Measurements from ENCODE around the gene CHST15.
"Not testable (repeated sequence)": the region's sequence is repeated elsewhere in the genome, so short reads cannot be mapped to it uniquely, and the experiment has no call there.

CHST15 gene

GRCh38 chr10:124097883-124098282, 4.5 kb upstream of the CHST15 start:
- DNase-seq = no peak

- no peak for DNase-seq
Measured at GRCh38 chr10:124096494-124096893, 3.1 kb upstream of the CHST15 start.

- DNase-seq = not testable (repeated sequence)
Measured at GRCh38 chr10:124095801-124096200, 2.4 kb upstream of the CHST15 start.

GRCh38 chr10:124095096-124095495, 1.7 kb upstream of the CHST15 start:
- DNase-seq = no peak

- no peak for DNase-seq
Measured at GRCh38 chr10:124094419-124094785, 1.0 kb upstream of the CHST15 start.

GRCh38 chr10:124093774-124094418, 498 bp upstream of the CHST15 start:
- not testable (repeated sequence) for DNase-seq

- DNase-seq = no peak
Measured at GRCh38 chr10:124092250-124092859, 1.0 kb downstream of the CHST15 start.

GRCh38 chr10:124091646-124092249, 1.6 kb downstream of the CHST15 start:
- no peak for DNase-seq

- DNase-seq = no peak
Measured at GRCh38 chr10:124090601-124091209, 2.7 kb downstream of the CHST15 start.

- DNase-seq = no peak
Measured at GRCh38 chr10:124089859-124090258, 3.5 kb downstream of the CHST15 start.

- no peak for DNase-seq
Measured at GRCh38 chr10:124088915-124089314, 4.5 kb downstream of the CHST15 start.

- DNase-seq = no peak
Measured at GRCh38 chr10:124087672-124088634, 5.4 kb downstream of the CHST15 start.

GRCh38 chr10:124086787-124087671, 6.4 kb downstream of the CHST15 start:
- no peak for DNase-seq

GRCh38 chr10:124086097-124086710, 7.2 kb downstream of the CHST15 start:
- DNase-seq = no peak

GRCh38 chr10:124085680-124086079, 7.7 kb downstream of the CHST15 start:
- no peak for DNase-seq

GRCh38 chr10:124084708-124085107, 8.7 kb downstream of the CHST15 start:
- no peak for DNase-seq

- DNase-seq = no peak
Measured at GRCh38 chr10:124083740-124084397, 9.5 kb downstream of the CHST15 start.

GRCh38 chr10:124083047-124083739, 10.2 kb downstream of the CHST15 start:
- DNase-seq = no peak

- no peak for DNase-seq
Measured at GRCh38 chr10:124082555-124082954, 10.8 kb downstream of the CHST15 start.

- DNase-seq = no peak
Measured at GRCh38 chr10:124081547-124082140, 11.8 kb downstream of the CHST15 start.

Measured in NK-92 treated with Interleukin-12 subunit alpha and Interleukin-12 subunit beta, amount 100 ng/mL, for 24 hours (cell line).